Measurements from ENCODE around the gene MARS1. TPM values are rescaled to one million over a fixed set of nuclear protein-coding genes. Genes with fewer than 3 reads are reported as not detected.

The MARS1 gene
- total and polyA plus RNA-seq, 8 donors: 35.1 to 1,821 (median 61.7) TPM

- H3K27ac ChIP-seq: peak overlapping the region in 1 of 5 donors; percentile 52
- peaks cover 0 to 18% (median 5%) of the 10 kb centered on the region in 4 donors for H3K4me1 ChIP-seq
- H3K9me3 ChIP-seq: no peaks in the 10 kb centered on the region
- WGBS, 5 donors: 4 to 29% (median 23%) methylated on average over 4 to 7 of the region's 7 CpGs
- H3K27me3 ChIP-seq: peaks cover 0 to 26% (median 0%) of the 10 kb centered on the region in 3 donors
- H3K36me3 ChIP-seq: no peaks in the 10 kb centered on the region
- peak; percentile 82 to 90 for DNase-seq
- intact Hi-C loops (cut with DNase I; ENCODE audit: low total_unique reads): loop anchor here (5.0 kb wide), 1 partner anchor 146 kb away; no protein-coding TSS in a partner anchor
- H3K4me3 ChIP-seq: no peak overlapping the region
- TF ChIP-seq POLR2A (IDR thresholded peaks at IDR 0.05): no peak
- no peak for TF ChIP-seq EP300 (IDR thresholded peaks at IDR 0.05)
- TF ChIP-seq POLR2AphosphoS5 (IDR thresholded peaks at IDR 0.05): peak in 1 of 3 donors; percentile 48
- peak in 5 of 7 experiments; percentile 83 to 92 (median 90) for TF ChIP-seq CTCF (IDR thresholded peaks at IDR 0.05)
These were observed 34.8 kb upstream of the MARS1 start for GRCh38 chr12:57452937-57453509.

GRCh38 chr12:57454213-57454565 lies 33.7 kb upstream of the MARS1 start:
- peaks cover 0 to 27% (median 10%) of the 10 kb centered on the region in 4 donors for H3K4me1 ChIP-seq

GRCh38 chr12:57454566-57455373 lies 33.1 kb upstream of the MARS1 start, which contains the start of gene INHBE:
TSS of gene INHBE (plus strand) at chr12:57455307. CDS start at chr12:57455537, 230 bp downstream.
- Histone ChIP-seq H3K4me3 (no peak within 1 kb of the TSS), H3K9me3 (no peaks in the 10 kb centered on the region), H3K36me3 (no peaks in the 10 kb centered on the region), H3K27ac (no peak within 1 kb of the TSS), H3K27me3 (peaks cover 0 to 26% (median 0%) of the 10 kb centered on the region in 3 donors), H3K4me1 (peaks cover 0 to 29% (median 11%) of the 10 kb centered on the region in 4 donors)
- TF ChIP-seq EP300 (IDR thresholded peaks at IDR 0.05) (no peak), POLR2AphosphoS5 (IDR thresholded peaks at IDR 0.05) (no peak), CTCF (IDR thresholded peaks at IDR 0.05) (no peak)
- intact Hi-C loops (cut with DNase I; ENCODE audit: low total_unique reads): loop anchor here (5.0 kb wide), 1 partner anchor 147 kb away; no protein-coding TSS in a partner anchor
- DNase-seq: no peak
- WGBS, 5 donors: 56 to 67% (median 59%) methylated on average over 9 to 10 of the region's 10 CpGs

More at GRCh38 chr12:57454213-57454565, 33.7 kb upstream of the MARS1 start:
- H3K27ac ChIP-seq: no peak overlapping the region
- H3K36me3 ChIP-seq: no peaks in the 10 kb centered on the region
- H3K4me3 ChIP-seq: no peak overlapping the region
- WGBS, 5 donors: 94 to 100% (median 96%) methylated on average over 2 of the region's 2 CpGs
- peaks cover 0 to 26% (median 0%) of the 10 kb centered on the region in 3 donors for H3K27me3 ChIP-seq
- no peak for DNase-seq
- intact Hi-C loops (cut with DNase I; ENCODE audit: low total_unique reads): loop anchor here (5.0 kb wide), 1 partner anchor 147 kb away; no protein-coding TSS in a partner anchor
- no peaks in the 10 kb centered on the region for H3K9me3 ChIP-seq
- TF ChIP-seq EP300 (IDR thresholded peaks at IDR 0.05) (no peak), POLR2AphosphoS5 (IDR thresholded peaks at IDR 0.05) (no peak), CTCF (IDR thresholded peaks at IDR 0.05) (no peak), POLR2A (IDR thresholded peaks at IDR 0.05) (no peak)

- WGBS, 5 donors: 53 to 66% (median 56%) methylated on average over 5 to 10 of the region's 10 CpGs
- DNase-seq: no peak
- no peaks in the 10 kb centered on the region for H3K9me3 ChIP-seq
- no peaks in the 10 kb centered on the region for H3K36me3 ChIP-seq
- H3K4me1 ChIP-seq: peaks cover 8 to 37% (median 19%) of the 10 kb centered on the region in 4 donors
- no peak for TF ChIP-seq POLR2A (IDR thresholded peaks at IDR 0.05)
- TF ChIP-seq POLR2AphosphoS5 (IDR thresholded peaks at IDR 0.05): no peak
- TF ChIP-seq CTCF (IDR thresholded peaks at IDR 0.05): no peak
- no peak for TF ChIP-seq EP300 (IDR thresholded peaks at IDR 0.05)
- intact Hi-C loops (cut with DNase I; ENCODE audit: low total_unique reads): no loop called here
- no peak overlapping the region for H3K27ac ChIP-seq
- H3K27me3 ChIP-seq: peaks cover 0 to 34% (median 2%) of the 10 kb centered on the region in 3 donors
- H3K4me3 ChIP-seq: no peak overlapping the region
These were observed 32.3 kb upstream of the MARS1 start for GRCh38 chr12:57455374-57456144.

All from stomach (tissue), 9 donors.